Astrocyte of the spinal cord (primary cell): ENCODE measurements around the gene HOXD12.

ENCODE experiments used
- DNase-seq: peaks from one replicate; pipeline ENCODE4 v3.0.0; 2011; ENCODE audit warnings: low read depth, low spot score
- H3K4me3 ChIP-seq: 2 replicates; pipeline ENCODE4 v1.5.1; 2011; ENCODE audit warnings: low read depth, mild to moderate bottlenecking, low read length, moderate library complexity
- CTCF ChIP-seq: IDR thresholded peaks from 2 replicates; pipeline ENCODE4 v1.5.1; 2012; ENCODE audit warnings: low read depth, mild to moderate bottlenecking, low read length, inconsistent platforms
- in situ Hi-C: cut with HindIII; loops from 2 replicates; pipeline ENCODE4 v1.10.0; 2017; ENCODE audit warnings: low sequenced_read_pairs

The HOXD12 gene

DNA sequence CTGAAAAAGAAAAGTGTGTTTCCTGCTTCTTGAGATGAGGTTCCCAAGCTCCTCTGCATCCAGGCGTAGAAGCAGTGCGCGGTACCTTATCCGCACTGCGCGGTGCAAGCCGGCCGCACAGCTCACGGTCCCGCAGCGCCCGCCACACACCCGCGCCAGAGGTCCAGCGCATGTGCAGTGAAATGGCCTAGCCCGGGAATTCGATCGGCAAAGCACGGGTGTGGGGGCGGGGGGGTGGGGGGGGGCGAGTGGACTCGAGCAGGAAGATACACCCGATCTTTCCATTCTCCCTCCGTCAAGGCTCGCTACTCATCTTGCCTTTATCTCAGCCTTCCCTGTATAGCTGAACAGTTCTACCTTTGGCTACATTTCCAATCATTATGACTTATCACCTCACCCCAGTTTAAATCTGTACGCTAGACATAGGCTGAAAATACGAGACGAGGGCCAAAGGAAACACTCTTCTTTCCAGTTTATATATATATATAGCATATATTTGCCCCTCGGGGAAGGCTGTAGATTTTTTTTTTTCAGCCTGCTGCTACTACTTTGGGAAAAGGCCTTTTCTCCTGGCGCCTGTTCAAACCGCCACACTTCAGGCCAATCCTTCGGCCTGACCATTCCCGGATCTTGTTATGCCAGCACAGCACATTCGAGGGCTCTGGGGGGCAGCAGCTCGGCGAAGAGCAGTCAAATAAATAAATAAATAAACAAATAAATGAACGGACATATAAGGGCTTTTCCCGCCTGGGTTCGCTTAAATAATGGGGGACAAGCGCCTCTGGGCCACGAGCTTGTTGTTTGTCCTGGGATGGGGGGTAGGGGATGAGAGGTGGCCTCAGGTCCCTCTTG, 40.3 kb downstream of the HOXD12 start:
- in situ Hi-C loops: no loop called here
- peak; percentile 61 for DNase-seq
- H3K4me3 ChIP-seq: peak overlapping the region; percentile 49
- no peak for TF ChIP-seq CTCF

DNA sequence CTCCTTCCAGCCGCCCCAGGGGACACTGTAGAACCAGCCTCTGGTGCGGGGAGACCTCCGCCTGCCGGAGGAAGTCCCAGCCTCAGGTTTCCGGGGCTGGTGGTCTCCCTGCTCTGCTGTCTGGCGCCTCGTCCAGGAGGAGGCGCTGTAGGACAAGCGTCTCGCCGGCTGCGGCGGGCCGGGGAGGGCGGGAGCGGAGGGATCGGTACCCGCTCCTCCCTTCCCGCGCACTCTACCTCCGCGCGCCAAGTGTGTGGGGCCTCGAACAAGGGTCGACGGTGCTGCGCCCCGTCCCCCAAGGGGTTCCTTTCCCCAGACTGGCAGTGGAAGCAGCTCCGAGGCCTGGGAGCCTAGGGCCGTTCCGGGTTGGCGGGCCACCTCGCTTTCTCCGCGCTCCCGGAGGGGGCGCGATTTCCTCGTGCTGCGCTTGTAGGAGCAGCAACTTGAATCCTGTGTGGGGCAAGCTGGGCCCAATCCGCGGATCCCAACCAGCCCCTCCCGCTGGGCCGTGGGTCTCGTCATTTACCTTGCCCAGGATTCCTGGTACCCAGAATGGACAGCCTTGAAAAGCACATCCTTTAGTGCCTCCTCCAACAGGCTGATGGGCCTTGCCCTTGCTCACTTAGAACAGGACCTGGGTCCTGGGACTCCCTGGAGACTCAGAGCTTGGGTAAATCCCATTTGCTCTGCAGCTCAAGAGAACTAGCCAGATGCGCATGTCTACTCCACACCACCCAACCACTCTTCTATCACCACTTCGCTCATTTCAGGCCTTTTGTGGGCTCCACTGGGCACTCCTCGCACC, 41.1 kb downstream of the HOXD12 start:
- DNase-seq: peak; percentile 80
- peak overlapping the region; percentile 49 for H3K4me3 ChIP-seq
- in situ Hi-C loops: no loop called here
- TF ChIP-seq CTCF: peak; percentile 75

DNA sequence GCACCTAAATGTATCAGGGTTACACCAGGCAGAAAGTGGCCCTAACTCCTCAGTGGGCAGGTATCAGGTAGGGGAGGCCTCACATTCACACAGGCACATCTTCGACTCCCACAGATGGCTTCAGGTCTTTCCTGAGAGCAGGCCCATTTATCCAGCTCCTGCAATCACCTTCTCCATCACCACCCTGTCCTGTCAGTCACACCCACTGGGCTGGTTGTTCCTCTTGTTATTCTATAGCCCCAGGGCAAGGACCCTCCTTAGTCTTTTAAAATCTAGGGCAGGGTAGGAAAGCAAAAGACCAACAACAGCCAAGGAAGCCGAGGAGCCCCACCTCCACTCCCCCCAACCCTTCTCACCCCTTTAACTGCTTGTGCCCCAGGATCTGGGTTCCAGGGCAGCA, 42.7 kb downstream of the HOXD12 start:
- no peak for DNase-seq
- no peak overlapping the region for H3K4me3 ChIP-seq
- in situ Hi-C loops: no loop called here
- TF ChIP-seq CTCF: no peak

- H3K4me3 ChIP-seq: no peak overlapping the region
- in situ Hi-C loops: no loop called here
- no peak for DNase-seq
- no peak for TF ChIP-seq CTCF
These were observed 45.7 kb downstream of the HOXD12 start for GRCh38 chr2:176145085-176145969.

DNA sequence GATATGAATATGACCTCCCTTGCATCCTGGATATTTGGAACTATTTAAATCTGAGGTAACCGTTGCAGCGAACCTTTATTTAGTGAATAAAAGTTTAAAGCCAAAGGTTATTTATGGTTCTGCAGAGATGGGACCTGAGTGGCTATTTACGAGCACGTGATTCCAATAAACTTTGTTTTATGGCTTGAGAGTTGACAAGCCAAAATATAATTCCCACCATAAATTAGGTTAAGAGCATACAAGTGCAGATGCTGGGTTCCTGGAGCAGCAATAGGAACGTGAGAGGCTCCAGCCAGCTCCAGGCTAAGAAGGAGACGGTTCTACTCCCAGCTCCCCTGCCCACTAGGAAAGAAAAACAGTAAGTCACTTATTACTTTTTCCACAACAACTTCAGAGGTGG, 46.5 kb downstream of the HOXD12 start:
- no peak for TF ChIP-seq CTCF
- H3K4me3 ChIP-seq: no peak overlapping the region
- no peak for DNase-seq
- in situ Hi-C loops: no loop called here

DNA sequence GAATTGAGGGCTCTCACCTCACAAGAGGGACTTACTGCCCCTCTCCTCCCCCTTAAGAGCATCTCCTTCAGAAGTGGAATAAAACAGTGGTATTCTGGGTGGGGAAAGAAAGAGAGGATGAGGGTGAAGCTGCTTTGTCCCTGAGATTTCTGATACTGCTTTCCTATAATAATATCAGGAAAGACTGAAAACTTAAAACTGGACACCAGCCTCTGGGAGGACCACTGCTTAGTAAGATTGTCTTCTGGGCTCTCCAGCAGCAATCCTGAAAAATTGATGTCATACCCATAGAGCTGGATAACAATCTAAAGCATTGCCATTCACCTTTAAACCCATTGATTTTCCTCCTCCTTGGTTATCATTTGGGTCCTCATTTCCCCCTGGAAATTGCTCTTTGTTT, 47.0 kb downstream of the HOXD12 start:
- in situ Hi-C loops: no loop called here
- TF ChIP-seq CTCF: no peak
- DNase-seq: no peak
- H3K4me3 ChIP-seq: no peak overlapping the region
